IMR-90 (cell line): Measurements from ENCODE around the gene CFD. TPM values are rescaled to one million over a fixed set of nuclear protein-coding genes. Genes with fewer than 3 reads are reported as not detected.

Experiments used
- ATAC-seq: fragments of 200-7000 bp; cut with Tn5 transposase; 2 replicates; pipeline ENCODE4 v1.9.1; 2020; ENCODE audit warnings: low read depth, mild to moderate bottlenecking, moderate library complexity
- BruUV-seq: library from RNA; stranded (reverse); fragments of 400-500 nt; replicated peaks from 2 replicates; lab custom pipeline; 2021; lab: Mats Ljungman, UMichigan
- CTCF ChIA-PET: fragments of 300-600 bp; formaldehyde crosslinking; extraction: SDS; loops from one replicate; lab custom pipeline; 2021; ENCODE audit warnings: antibody characterized with exemption; lab: Yijun Ruan, JAX
- POLR2A ChIA-PET: fragments of 300-600 bp; sonication (Branson Sonifier 250); formaldehyde crosslinking; loops from one replicate; lab custom pipeline; 2022; ENCODE audit warnings: antibody characterized with exemption; ENCODE audit not compliant: unreplicated experiment; lab: Charles Lee
- DNase-seq: peaks from one replicate; pipeline ENCODE4 v3.0.0; 2013
- H2AFZ ChIP-seq: replicated peaks from 2 replicates; pipeline ENCODE3; 2013; ENCODE audit warnings: low read length, mild to moderate bottlenecking; ENCODE audit not compliant: poor library complexity
- H2AK5ac ChIP-seq: 2 replicates; pipeline ENCODE4 v1.6.1; 2013; ENCODE audit warnings: low read depth, low read length, inconsistent platforms
- H2AK9ac ChIP-seq: replicated peaks from 2 replicates; pipeline ENCODE3; 2013; ENCODE audit warnings: mild to moderate bottlenecking, low read depth, low read length, moderate library complexity; ENCODE audit not compliant: poor library complexity
- H2BK120ac ChIP-seq: 2 replicates; pipeline ENCODE4 v1.6.1; 2013; ENCODE audit warnings: low read depth, low read length, inconsistent platforms
- H2BK15ac ChIP-seq: 3 replicates; pipeline ENCODE4 v1.6.1; 2013; ENCODE audit warnings: low read depth, low read length, inconsistent platforms
- H2BK20ac ChIP-seq: 2 replicates; pipeline ENCODE4 v1.6.1; 2013; ENCODE audit warnings: low read depth, mild to moderate bottlenecking, inconsistent platforms, low read length, moderate library complexity
- H2BK5ac ChIP-seq: 2 replicates; pipeline ENCODE4 v1.6.1; 2013; ENCODE audit warnings: mild to moderate bottlenecking, low read depth, low read length, inconsistent platforms; ENCODE audit not compliant: poor library complexity, severe bottlenecking
- H3K14ac ChIP-seq: replicated peaks from 2 replicates; pipeline ENCODE4 v1.6.1; 2013; ENCODE audit warnings: low read depth, low read length, inconsistent platforms
- H3K18ac ChIP-seq: 2 replicates; pipeline ENCODE4 v1.6.1; 2013; ENCODE audit warnings: low read depth, low read length, control low read depth
- H3K23ac ChIP-seq: 2 replicates; pipeline ENCODE4 v1.6.1; 2013; ENCODE audit warnings: low read depth, low read length, inconsistent platforms
- H3K27ac ChIP-seq: 2 replicates; pipeline ENCODE4 v1.5.1; 2013; ENCODE audit warnings: mild to moderate bottlenecking, control low read depth, low read length; ENCODE audit not compliant: insufficient read depth
- H3K27me3 ChIP-seq: 2 replicates; pipeline ENCODE4 v1.6.1; 2013; ENCODE audit warnings: low read length; ENCODE audit not compliant: control insufficient read depth, insufficient read depth
- H3K36me3 ChIP-seq: 2 replicates; pipeline ENCODE4 v1.6.1; 2013; ENCODE audit warnings: low read length, mixed read lengths; ENCODE audit not compliant: control insufficient read depth, insufficient read depth
- H3K4ac ChIP-seq: 2 replicates; pipeline ENCODE4 v1.6.1; 2013; ENCODE audit warnings: low read depth, low read length, inconsistent platforms
- H3K4me1 ChIP-seq: 2 replicates; pipeline ENCODE4 v1.6.1; 2013; ENCODE audit warnings: low read length, mixed read lengths; ENCODE audit not compliant: control insufficient read depth, insufficient read depth
- H3K4me2 ChIP-seq: 2 replicates; pipeline ENCODE4 v1.6.1; 2013; ENCODE audit warnings: low read depth, mild to moderate bottlenecking, control low read depth, low read length, moderate library complexity
- H3K4me3 ChIP-seq: 2 replicates; pipeline ENCODE4 v1.5.1; 2013; ENCODE audit warnings: low read depth, mild to moderate bottlenecking, control low read depth, low read length, moderate library complexity; ENCODE audit not compliant: insufficient read depth
- H3K56ac ChIP-seq: 2 replicates; pipeline ENCODE4 v1.6.1; 2013; ENCODE audit warnings: low read length, inconsistent platforms; ENCODE audit not compliant: insufficient read depth; ENCODE audit errors: extremely low read depth
- H3K79me1 ChIP-seq, 2 experiments: 2 replicates each; pipeline ENCODE4 v1.6.1; 2013; ENCODE audit warnings: low read length in 2 of 2, inconsistent platforms in 1 of 2, low read depth in 1 of 2
- H3K9ac ChIP-seq: 2 replicates; pipeline ENCODE4 v1.6.1; 2013; ENCODE audit warnings: low read depth, low read length, control low read depth
- H3K9me1 ChIP-seq: 2 replicates; pipeline ENCODE4 v1.6.1; 2013; ENCODE audit warnings: low read length, inconsistent platforms; ENCODE audit not compliant: insufficient read depth
- H3K9me3 ChIP-seq: 2 replicates; pipeline ENCODE4 v1.6.1; 2013; ENCODE audit warnings: low read length; ENCODE audit not compliant: control insufficient read depth, insufficient read depth
- H4K20me1 ChIP-seq: 2 replicates; pipeline ENCODE4 v1.6.1; 2013; ENCODE audit warnings: low read length, inconsistent platforms; ENCODE audit not compliant: insufficient read depth
- H4K5ac ChIP-seq: 2 replicates; pipeline ENCODE4 v1.6.1; 2013; ENCODE audit warnings: mild to moderate bottlenecking, low read depth, low read length, control low read depth
- H4K8ac ChIP-seq, 2 experiments: 2 replicates each; pipeline ENCODE4 v1.6.1; 2013; ENCODE audit warnings: low read depth in 2 of 2, low read length in 2 of 2, control low read depth in 1 of 2, inconsistent platforms in 1 of 2
- H4K91ac ChIP-seq: 2 replicates; pipeline ENCODE4 v1.6.1; 2013; ENCODE audit warnings: low read depth, low read length, inconsistent platforms; ENCODE audit not compliant: insufficient read depth
- BHLHE40 ChIP-seq: fragments of 150-350 bp; IDR thresholded peaks from 2 replicates; pipeline ENCODE4 v1.6.1; 2016; ENCODE audit warnings: mild to moderate bottlenecking, low read depth, low read length
- CEBPB ChIP-seq: IDR thresholded peaks from 2 replicates; pipeline ENCODE4 v1.6.1; 2012; ENCODE audit warnings: low read depth, low read length, improper control_type of control experiment
- CHD1 ChIP-seq: IDR thresholded peaks from 2 replicates; pipeline ENCODE4 v1.6.1; 2012; ENCODE audit warnings: low read depth, low read length, improper control_type of control experiment
- CTCF ChIP-seq: conservative IDR thresholded peaks from 2 replicates; pipeline ENCODE4 v1.5.1; 2012; ENCODE audit warnings: mild to moderate bottlenecking, low read depth, low read length, improper control_type of control experiment
- ELK1 ChIP-seq: fragments of 150-350 bp; IDR thresholded peaks from 2 replicates; pipeline ENCODE4 v1.6.1; 2016; ENCODE audit warnings: low read depth, mild to moderate bottlenecking, low read length, moderate library complexity, borderline replicate concordance
- FOS ChIP-seq: fragments of 150-350 bp; IDR thresholded peaks from 2 replicates; pipeline ENCODE4 v1.6.1; 2016; ENCODE audit warnings: low read depth, low read length
- MAFK ChIP-seq: IDR thresholded peaks from 2 replicates; pipeline ENCODE4 v1.6.1; 2012; ENCODE audit warnings: low read depth, low read length, improper control_type of control experiment
- MAZ ChIP-seq: IDR thresholded peaks from 2 replicates; pipeline ENCODE4 v1.6.1; 2012; ENCODE audit warnings: low read depth, mild to moderate bottlenecking, low read length, improper control_type of control experiment, moderate library complexity, borderline replicate concordance
- MXI1 ChIP-seq: IDR thresholded peaks from 2 replicates; pipeline ENCODE4 v1.6.1; 2012; ENCODE audit warnings: low read depth, mild to moderate bottlenecking, low read length, moderate library complexity, borderline replicate concordance
- NFE2L2 ChIP-seq: fragments of 150-350 bp; IDR thresholded peaks from 2 replicates; pipeline ENCODE4 v1.6.1; 2016; ENCODE audit warnings: low read depth, mild to moderate bottlenecking, low read length
- POLR2A ChIP-seq: IDR thresholded peaks from 2 replicates; pipeline ENCODE4 v1.6.1; 2012; ENCODE audit warnings: mild to moderate bottlenecking, low read depth, low read length
- RAD21 ChIP-seq: IDR thresholded peaks from 2 replicates; pipeline ENCODE4 v1.6.1; 2012; ENCODE audit warnings: low read length, improper control_type of control experiment
- RCOR1 ChIP-seq: IDR thresholded peaks from 2 replicates; pipeline ENCODE4 v1.6.1; 2012; ENCODE audit warnings: mild to moderate bottlenecking, low read length, improper control_type of control experiment; ENCODE audit not compliant: insufficient replicate concordance
- RFX5 ChIP-seq: IDR thresholded peaks from 2 replicates; pipeline ENCODE4 v1.8.0; 2012; ENCODE audit warnings: low read depth, mild to moderate bottlenecking, low read length, moderate library complexity
- SMC3 ChIP-seq: fragments of 150-350 bp; IDR thresholded peaks from 2 replicates; pipeline ENCODE4 v1.6.1; 2016; ENCODE audit warnings: low read depth, mild to moderate bottlenecking, antibody characterized with exemption, low read length, moderate library complexity
- USF2 ChIP-seq: fragments of 150-350 bp; IDR thresholded peaks from 2 replicates; pipeline ENCODE4 v1.6.1; 2017; ENCODE audit warnings: mild to moderate bottlenecking, antibody characterized with exemption, low read length, low read depth
- WGBS, 2 experiments: methylation state at CpG; one replicate each; pipeline versions ENCODE4 v1.1.5 to v1.1.7; 2013; ENCODE audit warnings: missing lambda C conversion rate in 2 of 2; ENCODE audit not compliant: insufficient read length in 1 of 2; ENCODE audit errors: extremely low coverage in 2 of 2; 5-methylcytosine and 5-hydroxymethylcytosine counted together
- dilution Hi-C: fragments of 300-500 bp; cut with HindIII; formaldehyde crosslinking; loops from one replicate; pipeline ENCODE4 v1.14.3; 2018; ENCODE audit warnings: low sequenced_read_pairs; ENCODE audit not compliant: unreplicated experiment
- in situ Hi-C: fragments of 300-500 bp; cut with MboI; formaldehyde crosslinking; loops from 3 replicates; pipeline ENCODE4 v1.14.3; 2019; ENCODE audit warnings: low sequenced_read_pairs, inconsistent platforms, mixed read lengths
- intact Hi-C: fragments of 100-400 bp; cut with micrococcal nuclease; formaldehyde crosslinking; loops from 2 replicates; pipeline ENCODE4 v1.10.0; 2022
- polyA plus RNA-seq, 3 experiments: library from polyadenylated mRNA; depleted of rRNA; stranded (reverse); fragments of >200 nt; gene quantifications; 2 replicates each; pipeline ENCODE4 v1.2.3, GENCODE V29; 2012; ENCODE audit warnings: low replicate concordance in 1 of 3
- total RNA-seq: library from RNA; depleted of rRNA; stranded (reverse); fragments of >200 nt; gene quantifications from 2 replicates; pipeline ENCODE4 v1.2.3, GENCODE V29; 2012

CFD gene
- total and polyA plus RNA-seq, 2 of the 4 experiments (the other 2 are of a cell fraction): 1.4 to 2.8 TPM

GRCh38 chr19:870314-870713 lies 10.8 kb downstream of the CFD start:
- H4K91ac ChIP-seq: no peak overlapping the region
- H2AK9ac ChIP-seq: peak overlapping the region; percentile 24
- no peak overlapping the region for H2AFZ ChIP-seq
- H2BK20ac ChIP-seq: no peak overlapping the region; the same call in 1 of the 2 replicates
- H3K9me3 ChIP-seq: no peaks in the 10 kb centered on the region
- peaks cover 16% of the 10 kb centered on the region for H4K20me1 ChIP-seq
- H3K27ac ChIP-seq: peak overlapping the region; percentile 67
- ATAC-seq (no peak), DNase-seq (no peak)
- ChIA-PET CTCF (no interaction called here), POLR2A (no interaction called here)
- no peak overlapping the region for H2BK120ac ChIP-seq
- H3K36me3 ChIP-seq: peaks cover 28% of the 10 kb centered on the region
- H3K4me2 ChIP-seq: no peak overlapping the region
- peak overlapping the region; percentile 93 for H2AK5ac ChIP-seq
- intact Hi-C loops: no loop called here
- H2BK15ac ChIP-seq: 0 out of 3 replicates have a peak overlapping the region, but pooled peaks have one; percentile 53
- no peak overlapping the region for H3K4ac ChIP-seq
- peaks cover 22% of the 10 kb centered on the region for H3K4me1 ChIP-seq
- no peaks in the 10 kb centered on the region for H3K27me3 ChIP-seq
- 94% methylated on average over 6 of the region's 8 CpGs; no CpG with 5 or more reads in 1 of the 2 experiments for WGBS, 2 experiments
- dilution Hi-C loops: no loop called here
- no peak overlapping the region; a peak in 1 of 4 replicates for H4K8ac ChIP-seq
- H3K9ac ChIP-seq: no peak overlapping the region
- H2BK5ac ChIP-seq: peak overlapping the region; percentile 59
- no peak overlapping the region for H3K23ac ChIP-seq
- no peak overlapping the region for H3K18ac ChIP-seq
- no peak overlapping the region for H3K4me3 ChIP-seq
- no peak overlapping the region for H3K14ac ChIP-seq
- no peaks in the 10 kb centered on the region; the same call in 1 of the 2 replicates for H3K9me1 ChIP-seq
- TF ChIP-seq SMC3 (no peak), CEBPB (no peak), RAD21 (no peak), MAFK (no peak), POLR2A (no peak), CTCF (no peak), BHLHE40 (no peak), RCOR1 (no peak), USF2 (no peak), CHD1 (no peak), RFX5 (no peak), ELK1 (no peak), MXI1 (no peak), MAZ (no peak), FOS (no peak), NFE2L2 (no peak)
- no peak overlapping the region for H3K56ac ChIP-seq
- in situ Hi-C loops: no loop called here
- H4K5ac ChIP-seq: no peak overlapping the region
- BruUV-seq: no TSS peak
- H3K79me1 ChIP-seq: peaks cover 7 to 22% of the 10 kb centered on the region in 2 experiments; a peak in 2 of 4 replicates
